ENCODE results near the gene FHIT.
"Not testable (repeated sequence)": the region's sequence is repeated elsewhere in the genome, so short reads cannot be mapped to it uniquely, and the experiment has no call there.

Gene FHIT

DNA sequence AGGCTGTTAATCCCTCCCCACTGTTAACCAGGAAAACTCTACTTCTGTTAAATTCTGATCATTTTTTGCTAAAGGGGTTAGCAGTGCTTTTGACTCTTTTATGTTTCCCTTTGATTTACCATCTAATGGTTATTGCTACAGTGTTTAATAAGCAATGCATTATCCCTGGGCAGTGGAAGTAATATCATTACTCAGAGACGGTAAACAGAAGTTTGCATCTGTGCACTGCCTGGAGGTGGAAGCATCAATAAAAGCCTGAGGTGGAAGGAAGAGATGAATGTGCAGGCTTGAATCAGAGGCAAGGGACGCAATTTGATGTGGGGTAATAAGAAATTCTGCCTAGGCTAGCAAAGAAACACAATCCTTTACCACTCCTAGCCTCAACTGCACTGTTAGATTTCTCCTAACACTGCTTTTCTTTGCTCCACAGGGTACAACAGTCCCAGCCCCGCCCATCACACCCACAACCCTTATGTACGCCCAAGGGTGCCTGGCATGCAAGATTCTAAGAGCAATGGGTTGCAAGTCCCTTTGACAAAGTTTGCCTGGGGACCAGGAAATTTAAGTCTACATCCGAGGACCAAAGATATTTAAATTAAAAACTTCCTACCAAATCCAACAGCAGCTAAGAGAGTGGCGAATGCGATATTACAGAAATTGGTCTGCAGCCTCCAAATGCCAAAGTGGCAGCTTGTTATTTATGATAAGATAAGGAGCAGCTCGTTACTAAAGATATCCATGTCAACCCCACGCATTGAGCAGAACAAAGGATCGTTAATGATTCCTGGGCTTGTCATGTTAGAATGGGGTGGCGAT is 261.4 kb downstream of the FHIT start:
- DNase-seq (ENCODE audit: low read depth) = no peak

DNA sequence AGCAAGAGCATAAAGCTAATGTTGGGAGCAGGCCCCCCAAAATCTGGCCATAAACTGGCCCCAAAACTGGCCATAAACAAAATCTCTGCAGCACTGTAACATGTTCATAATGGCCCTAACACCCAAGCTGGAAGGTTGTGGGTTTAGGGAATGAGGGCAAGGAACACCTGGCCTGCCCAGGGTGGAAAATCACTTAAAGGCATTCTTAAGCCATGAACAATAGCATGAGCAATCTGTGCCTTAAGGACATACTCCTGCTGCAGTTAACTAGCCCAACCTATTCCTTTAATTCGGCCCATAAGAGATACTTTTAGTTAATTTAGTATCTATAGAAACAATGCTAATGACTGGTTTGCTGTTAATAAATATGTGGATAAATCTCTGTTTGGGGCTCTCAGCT is 264.1 kb downstream of the FHIT start:
- DNase-seq (ENCODE audit: low read depth) = not testable (repeated sequence)

DNA sequence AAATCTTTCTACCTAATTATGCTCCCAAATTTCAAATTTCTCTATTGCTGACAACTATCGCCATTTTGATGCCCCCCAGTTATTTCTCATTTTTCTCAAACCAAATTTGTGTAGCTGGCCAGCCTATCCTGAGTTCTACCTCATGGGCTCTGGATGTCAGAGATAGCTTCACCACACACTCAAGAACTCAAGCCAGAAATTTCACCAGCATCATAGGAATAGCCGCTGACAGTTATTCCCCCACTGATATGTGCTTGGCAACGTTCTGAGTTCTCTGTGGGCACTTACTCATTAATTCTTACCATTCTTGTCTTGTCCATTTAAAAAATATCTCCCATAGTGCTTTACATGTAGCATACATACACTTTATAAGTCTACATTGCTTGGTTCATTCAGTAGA is 264.7 kb downstream of the FHIT start:
- no peak for DNase-seq (ENCODE audit: low read depth)

DNA sequence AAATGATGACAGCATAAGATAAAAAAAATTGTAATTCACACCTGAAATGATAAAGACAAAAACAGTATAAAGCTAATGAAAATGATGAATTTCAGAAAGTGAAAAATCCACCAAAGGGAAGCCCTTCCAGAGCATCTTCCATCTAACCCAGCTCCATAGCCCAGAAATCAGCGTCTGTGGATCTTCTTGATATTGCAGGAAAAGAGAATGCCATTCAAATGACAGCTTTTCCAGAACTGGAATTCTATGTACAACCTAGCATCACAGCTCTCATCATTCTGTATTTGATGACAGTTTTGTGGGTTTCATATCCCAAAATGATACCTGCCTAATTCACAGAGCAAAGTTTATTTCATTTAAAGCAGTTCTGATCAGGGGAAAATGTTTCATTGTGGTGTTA is 267.3 kb downstream of the FHIT start:
- DNase-seq (ENCODE audit: low read depth) = no peak

DNA sequence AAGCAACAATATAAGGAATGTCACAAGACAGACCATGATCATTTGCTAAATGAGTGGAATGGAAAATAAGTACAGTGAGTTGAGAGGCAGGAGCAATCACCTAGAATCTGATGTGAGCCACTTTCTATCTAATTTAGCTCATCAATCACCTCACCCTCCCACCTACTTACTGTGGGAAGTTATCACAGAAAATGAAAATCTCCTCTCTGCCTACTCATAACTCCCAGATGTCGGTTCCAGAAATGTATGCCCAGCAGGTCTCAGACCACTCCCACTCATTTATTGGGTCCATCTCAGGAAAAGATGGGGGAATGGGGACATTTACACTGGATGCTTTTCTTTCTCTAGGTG is 270.9 kb downstream of the FHIT start:
- DNase-seq (ENCODE audit: low read depth) = no peak

DNA sequence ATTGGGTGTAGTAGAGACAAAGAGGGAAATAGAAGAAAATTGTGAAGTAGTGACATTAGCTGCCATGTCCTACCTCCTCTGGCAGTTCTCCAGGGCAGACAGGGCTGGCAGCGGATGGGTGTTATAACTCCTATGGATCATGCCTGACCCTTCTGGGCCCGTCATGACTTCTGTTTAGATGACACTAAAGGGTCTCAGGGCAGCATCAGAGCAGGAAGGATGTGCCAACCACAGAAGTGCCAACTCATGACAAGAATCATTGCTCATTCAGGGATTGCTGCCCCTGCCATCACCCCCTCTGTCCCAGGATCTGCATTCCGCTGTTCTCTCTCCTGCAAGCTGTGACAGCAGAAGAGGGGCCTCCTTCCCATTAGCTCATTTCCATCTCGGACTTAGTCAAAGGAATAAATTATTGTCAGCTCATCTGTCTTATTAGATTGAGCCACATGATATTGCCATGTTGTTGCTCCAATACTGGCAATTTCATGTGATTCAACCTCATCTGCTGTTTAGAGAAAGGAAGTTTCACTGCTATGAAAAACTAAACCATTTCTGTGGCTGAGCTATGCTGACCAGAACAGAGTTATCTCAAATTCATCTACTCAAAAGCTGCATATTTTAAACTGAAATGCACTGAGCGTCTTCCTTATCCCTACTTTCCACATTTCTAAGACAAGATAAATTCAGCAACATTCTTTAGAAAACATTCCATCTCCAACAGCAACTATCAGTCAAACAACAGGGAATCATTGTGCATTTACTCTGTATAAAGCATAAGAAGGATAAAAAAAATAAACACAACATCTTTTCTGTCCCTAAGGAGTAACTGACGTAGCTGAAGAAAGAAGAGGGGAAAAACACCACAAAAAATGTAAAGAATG is 271.6 kb downstream of the FHIT start:
- no peak for DNase-seq (ENCODE audit: low read depth)

DNA sequence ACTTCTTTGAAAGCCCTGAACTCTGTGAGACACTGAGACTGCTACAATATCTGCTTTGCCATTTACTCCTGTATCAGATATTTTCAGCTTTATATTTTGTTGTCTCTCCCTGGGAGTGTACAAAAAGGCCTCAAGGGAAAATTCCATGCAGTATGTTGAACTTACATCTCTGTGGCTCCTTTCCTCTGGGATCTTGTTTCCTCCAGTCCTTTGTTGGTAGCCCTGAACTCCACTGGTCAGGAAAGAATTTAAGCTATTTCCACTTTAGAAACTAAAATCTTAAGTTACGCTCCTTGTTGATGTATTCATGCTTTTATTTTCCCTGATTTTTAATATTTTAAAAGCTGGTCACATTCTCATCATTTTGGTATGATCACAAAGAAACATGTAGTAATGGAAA is 277.9 kb downstream of the FHIT start:
- DNase-seq (ENCODE audit: low read depth) = no peak

DNA sequence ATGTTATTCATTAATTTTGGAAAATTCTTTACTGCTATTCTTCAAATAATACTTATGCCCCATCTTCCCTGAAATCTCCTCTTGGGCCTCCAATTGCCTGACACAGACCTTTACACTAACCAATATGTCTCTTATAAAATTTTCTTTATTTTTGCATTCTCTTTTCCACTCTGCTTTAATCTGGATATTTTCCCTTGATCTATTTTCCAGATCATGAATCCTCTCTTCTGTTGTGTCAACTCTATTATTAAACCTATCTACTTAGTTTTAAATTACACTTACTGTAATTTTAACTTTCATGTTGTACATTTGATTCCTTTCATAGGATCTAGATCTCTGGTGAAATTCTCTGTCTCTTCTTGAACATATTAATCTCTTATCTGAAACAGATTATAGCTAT is 278.7 kb downstream of the FHIT start:
- DNase-seq (ENCODE audit: low read depth) = no peak

DNA sequence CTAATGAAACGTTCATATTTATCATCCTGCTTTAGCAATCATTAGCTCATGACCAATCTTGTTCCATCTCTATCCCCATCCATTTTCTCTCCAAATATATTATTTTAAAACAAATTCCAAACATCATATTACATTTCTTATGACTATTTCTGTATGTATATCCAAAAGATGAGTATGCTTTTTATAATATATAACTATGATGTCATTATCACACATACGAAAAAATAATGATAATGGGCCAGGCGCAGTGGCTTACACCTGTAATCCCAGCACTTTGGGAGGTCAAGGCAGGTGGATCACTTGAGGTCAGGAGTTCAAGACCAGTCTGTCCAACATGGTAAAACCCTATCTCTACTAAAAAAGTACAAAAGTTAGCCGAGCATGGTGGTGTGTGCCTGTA is 280.4 kb downstream of the FHIT start:
- no peak for DNase-seq (ENCODE audit: low read depth)

DNA sequence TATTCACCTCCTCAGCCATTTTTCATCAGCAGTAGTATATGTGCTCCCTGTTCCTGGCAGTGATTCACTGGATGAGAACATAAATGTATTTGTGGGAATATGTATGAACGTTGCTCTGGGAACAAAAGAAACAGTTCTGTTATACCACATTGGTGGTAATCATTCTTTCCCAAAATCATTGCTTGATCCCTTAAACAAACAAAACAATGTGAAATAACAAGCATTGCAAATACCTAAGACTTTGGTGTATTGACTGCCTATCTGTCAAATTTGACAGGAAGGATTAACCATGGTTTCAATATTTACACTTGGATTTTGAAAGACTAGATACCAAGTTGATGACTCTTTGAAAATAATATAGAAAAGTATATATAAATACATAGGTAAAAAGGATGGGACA is 284.1 kb downstream of the FHIT start:
- DNase-seq (ENCODE audit: low read depth) = no peak

DNA sequence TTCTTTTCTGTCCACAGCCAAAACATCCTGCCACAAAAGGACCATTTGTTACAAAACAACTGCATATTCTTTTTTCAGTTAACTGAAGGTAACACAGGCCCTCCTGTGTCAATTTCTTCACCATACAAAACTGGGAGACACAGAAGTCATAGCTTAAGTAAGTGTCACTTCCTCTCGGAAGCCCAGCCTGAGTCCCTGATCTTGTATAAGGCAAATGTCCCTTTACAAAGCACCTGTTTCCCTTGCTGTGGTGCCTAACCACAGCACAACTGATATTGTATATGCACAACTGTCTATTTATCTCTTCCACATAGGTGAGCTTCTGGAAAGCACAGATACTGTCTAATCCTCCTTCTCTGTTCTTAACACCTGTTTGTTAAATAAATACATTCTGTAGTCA is 293.7 kb downstream of the FHIT start:
- no peak for DNase-seq (ENCODE audit: low read depth)

DNA sequence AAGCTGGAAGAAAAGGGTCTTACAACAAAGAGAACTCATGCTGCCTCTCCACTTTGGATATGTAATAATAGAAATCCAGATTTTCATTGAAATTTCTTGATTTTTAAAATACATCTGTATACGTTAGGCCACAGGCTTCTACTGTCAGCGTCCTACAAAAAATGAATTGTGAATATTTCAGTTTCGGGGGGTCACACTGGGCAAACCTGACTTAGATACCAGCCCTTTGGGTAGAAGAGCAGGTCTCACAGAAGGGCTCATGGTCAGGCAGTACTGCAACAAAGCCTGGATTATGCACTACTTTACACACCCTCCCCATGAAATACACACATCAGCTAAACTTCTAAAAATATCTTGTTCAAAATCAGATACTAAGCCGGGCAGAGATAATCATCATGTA is 294.5 kb downstream of the FHIT start:
- no peak for DNase-seq (ENCODE audit: low read depth)

DNA sequence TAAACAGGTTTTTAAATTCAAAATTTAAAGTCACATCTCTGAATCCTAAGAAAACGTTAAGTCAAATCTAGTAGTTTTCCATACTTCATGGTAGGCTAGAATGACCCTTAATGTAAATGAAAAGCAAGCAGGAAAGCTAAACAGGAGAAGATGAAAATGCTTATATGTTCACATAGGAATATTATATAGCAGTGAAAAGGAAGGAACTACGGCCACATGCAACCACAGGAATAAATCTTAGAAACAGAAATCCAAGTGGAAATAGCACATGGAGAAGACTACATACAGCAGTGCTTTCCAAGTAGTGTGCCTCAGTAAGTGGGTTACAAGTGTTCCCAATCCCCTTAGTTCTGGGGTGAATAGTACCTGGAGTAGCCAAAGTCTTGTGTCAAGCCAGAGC is 296.2 kb downstream of the FHIT start:
- no peak for DNase-seq (ENCODE audit: low read depth)

DNA sequence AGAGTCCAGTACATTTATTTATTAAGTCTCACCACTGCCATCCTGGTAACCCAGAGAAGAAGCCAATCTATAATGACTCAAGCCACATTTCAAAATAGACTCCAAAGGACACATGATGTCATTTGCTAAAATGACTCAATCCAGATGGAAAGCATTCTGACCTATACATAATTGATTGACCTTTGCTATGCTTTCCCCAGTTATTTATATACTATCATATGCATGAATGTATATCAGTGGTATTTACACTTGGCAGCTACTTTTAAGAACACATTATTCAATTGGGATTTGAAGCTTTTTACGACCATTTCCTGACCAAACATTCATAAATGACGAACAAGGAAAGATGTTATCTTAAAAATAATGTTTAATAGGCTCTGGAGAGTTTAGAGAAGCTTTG is 297.2 kb downstream of the FHIT start:
- no peak for DNase-seq (ENCODE audit: low read depth)

DNA sequence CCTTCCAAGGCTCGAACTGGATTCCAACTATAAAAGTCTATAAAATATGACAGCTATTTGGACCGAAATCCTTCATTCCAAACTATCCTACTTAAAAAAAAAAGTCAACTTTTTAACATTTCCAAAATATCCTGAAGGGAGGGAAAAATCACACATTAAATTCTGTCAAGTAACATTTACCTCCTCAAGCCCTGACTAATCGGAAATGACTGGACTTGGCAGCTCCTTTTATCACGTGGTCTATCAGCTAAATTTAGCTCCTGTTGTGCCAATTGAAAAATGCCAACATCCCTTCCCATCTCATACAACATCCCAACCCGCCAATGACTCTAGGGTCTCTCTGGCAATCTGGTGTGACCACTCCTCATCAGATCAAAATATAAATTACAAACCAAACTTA is 297.9 kb downstream of the FHIT start:
- DNase-seq (ENCODE audit: low read depth) = no peak

DNA sequence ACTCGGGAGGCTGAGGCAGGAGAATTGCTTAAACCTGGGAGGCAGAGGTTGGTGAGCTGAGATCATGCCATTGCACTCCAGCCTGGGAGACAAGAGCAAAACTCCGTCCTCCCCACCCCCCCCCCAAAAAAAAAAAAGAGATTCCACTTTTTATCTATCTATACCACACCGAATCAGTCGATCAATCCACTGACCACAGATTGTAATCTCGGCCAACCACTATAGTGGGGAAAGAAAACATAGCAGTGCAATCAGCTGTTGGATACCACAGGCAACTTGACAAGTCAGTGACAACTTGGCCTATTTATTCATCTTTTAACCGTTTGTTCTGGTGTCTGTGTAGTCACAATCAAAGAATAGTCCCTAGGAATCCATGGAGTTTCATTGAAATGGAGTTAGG is 299.2 kb downstream of the FHIT start:
- DNase-seq (ENCODE audit: low read depth) = no peak

DNA sequence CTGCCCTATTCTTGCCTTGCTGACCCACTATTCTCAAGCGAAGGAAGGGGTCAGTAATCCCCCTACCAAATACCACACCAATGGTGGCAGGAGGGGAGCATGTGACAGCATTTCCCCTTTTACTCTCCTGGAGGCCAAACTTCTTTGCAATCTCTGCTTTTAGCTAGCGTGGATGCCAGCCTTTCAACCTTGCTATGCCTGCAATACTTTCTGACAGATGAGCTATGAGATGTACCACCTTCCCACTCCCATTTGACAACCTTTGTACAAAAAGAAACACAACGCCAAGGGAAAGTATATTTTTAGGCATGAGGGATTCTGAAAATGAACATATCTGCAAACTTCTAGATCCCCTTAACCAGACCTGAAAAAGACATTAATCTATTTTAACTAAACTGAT is 302.1 kb downstream of the FHIT start:
- DNase-seq (ENCODE audit: low read depth) = no peak

DNA sequence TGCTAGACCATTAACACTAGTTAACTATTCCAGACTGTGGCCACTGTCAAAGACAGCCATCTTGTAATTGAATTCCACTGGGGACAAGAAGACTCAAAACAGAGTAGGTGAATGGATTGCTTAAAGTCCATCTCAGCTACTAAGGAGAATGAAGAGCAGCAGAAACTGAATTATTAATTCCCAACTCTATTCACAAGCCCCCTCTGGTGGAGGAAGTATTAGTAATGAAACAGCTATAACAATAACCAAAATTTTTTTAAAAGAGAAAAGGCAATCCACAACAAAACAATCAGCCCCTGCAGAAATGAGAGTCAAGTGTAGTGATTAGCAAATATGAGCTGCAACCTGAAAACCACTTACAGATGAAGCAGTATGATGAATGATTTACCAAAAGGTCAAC is 302.8 kb downstream of the FHIT start:
- no peak for DNase-seq (ENCODE audit: low read depth)

DNA sequence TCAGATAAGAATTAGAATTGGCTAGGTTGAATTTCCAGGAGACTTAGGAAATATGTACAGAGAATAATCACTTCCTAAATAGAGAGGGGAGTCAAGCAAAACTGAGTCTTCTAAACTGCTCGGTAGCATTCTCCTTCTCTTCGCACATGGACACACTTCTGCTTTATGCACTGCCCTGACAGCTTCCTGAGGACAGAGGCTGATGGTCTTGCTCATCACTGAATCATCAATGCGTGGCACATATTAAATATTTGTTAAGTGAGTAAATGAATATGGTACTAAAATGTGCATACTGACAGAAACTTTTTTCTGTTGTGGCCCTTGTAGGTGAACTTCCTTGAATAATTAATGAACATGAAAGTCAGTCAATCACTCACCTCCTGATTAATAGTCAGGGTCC is 315.5 kb downstream of the FHIT start:
- no peak for DNase-seq (ENCODE audit: low read depth)

DNA sequence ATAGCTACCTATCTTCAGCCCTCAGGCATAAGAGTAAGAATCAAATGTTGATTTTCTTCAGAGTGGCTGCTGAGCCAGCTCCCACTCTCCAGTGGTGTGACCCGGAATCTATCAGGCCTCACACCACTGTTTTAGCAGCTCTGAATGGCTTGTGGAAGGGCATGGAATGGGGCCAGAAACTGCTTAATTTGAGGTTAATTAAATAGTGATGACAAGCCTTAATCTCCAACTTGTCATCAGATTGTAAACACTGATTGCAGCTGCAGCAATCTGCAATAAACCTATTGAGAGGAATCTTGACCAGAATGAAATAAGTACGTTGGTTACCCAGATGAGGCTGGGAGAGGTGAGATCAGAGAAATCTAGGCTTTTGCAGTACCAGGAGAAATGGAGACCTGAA is 317.4 kb downstream of the FHIT start:
- DNase-seq (ENCODE audit: low read depth) = no peak

DNA sequence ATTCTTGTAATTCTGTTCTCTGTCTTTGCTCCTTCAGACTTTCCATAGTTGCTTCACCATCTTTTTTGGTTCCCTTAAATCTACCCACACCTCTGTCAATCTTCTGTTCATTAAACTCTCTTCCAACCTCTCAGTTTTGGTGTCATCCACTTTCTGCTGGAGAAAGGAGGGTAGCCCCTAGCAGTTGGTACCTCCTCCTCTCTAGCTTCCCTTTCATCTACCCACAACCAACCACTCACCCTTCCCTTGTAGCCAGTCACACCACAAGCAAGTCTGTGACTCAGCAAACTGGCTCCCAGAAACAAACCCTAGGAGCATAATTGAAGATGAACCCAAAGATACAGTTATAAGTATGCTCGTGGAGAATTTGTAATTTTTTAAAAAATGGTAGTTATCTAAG is 318.6 kb downstream of the FHIT start:
- DNase-seq (ENCODE audit: low read depth) = no peak

DNA sequence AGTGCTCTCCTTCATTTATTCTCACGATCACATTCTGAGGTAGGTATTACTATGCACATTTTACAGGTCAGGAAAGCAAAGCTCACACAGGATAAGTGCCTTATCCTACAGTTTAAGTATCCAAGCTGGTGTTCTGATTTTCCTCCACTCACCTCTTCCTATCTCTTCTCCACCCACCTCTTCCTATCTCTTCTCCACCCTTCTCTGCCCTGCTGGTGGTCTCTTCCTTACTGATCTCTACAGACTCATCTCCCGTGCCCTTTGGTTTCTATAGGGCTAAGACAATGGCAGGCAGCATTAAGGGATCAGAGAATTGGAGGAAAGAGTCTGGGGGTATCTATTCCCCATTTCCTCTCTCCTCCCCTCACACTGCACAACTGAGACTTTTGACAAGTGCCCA is 319.1 kb downstream of the FHIT start:
- no peak for DNase-seq (ENCODE audit: low read depth)

DNA sequence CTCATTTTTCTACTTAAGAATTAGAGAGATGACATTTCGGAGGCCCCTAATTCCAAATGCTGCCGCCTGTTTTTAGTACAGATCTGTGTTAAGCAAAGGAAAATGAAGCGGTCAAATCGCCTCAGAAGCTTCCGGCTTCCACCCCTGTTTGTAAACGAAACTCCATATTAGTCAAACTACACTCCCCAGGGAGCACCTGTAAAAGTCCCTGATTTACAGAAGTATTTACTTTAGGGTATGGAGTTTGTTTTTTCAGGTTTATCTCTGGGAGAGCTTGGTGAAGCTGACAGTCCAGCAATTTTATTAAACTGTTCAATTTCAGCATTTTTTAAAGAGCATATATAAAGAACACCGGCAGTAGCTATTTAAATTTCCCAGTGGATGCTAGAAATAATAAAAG is 319.8 kb downstream of the FHIT start:
- no peak for DNase-seq (ENCODE audit: low read depth)

DNA sequence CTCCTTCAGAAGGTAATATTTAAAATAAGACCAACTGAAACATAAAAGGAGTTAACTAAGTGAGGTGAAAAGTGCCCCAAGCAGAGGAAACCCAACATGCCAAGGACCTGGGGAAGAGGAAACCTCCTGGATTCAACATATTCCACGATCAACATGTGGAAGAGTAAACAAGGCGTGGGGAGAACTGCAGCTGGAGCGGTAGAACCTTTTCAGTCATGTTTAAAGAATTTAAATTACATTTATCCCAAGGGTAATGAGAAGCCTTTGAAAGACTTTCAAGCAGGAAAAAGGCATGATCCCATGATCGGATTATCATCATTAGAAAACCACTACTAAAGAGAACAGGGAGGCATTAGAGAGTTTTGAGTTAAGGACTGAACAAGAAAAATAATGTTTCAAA is 330.7 kb downstream of the FHIT start:
- DNase-seq (ENCODE audit: low read depth) = no peak

All from activated T-helper 9 cell treated with anti-CD3 and anti-CD28 coated beads, Interleukin-2, amount 50 U/mL, for 16 hours (primary cell).